ENCODE measurements around the gene HDC.

HDC gene

DNA sequence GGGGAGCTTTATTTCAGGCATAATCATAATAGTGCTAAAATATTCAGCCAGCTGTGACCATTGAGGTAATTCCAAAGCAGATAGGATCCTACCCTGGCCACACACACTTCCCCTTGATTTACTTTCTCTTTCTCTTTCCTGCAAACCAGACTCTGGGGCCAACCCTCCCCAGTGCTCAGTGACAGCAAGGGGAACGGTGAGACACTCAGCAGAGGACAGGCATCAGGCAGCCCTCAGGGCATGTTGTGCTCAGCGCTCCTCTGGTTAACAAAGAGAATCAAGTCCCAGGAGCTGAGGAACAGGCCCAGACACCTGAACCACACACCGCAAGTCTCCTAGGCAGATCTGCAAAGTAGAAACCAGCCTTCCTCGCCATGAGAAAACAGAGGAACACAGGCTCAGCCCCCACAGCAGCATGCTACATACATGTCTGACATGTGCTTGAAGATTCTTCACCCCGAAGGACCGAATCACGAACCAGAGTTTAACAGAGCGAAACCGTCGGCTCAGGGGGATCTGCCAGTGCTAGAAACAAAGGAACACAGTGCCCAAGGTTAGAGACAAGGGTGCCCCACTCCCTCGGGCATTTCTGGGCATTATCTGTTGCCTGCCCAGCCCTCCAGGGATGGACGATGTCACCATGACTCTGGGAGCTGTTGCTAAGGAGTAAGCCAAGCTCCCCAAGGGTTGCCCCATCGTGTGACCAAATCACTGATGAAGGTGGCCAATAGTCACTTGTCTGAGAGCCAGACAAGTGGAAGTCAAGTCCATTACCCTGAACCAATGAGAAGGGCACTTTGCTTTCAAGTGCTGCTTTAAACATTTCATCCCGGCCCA is 17.5 kb downstream of the HDC start:
- DNase-seq: peak; percentile 45 to 61
- TF ChIP-seq POLR2A (IDR thresholded peaks at IDR 0.05; ENCODE audit: low read length) (no peak), GATA1 (IDR thresholded peaks at IDR 0.05; ENCODE audit: low read depth, low read length) (no peak)

DNA sequence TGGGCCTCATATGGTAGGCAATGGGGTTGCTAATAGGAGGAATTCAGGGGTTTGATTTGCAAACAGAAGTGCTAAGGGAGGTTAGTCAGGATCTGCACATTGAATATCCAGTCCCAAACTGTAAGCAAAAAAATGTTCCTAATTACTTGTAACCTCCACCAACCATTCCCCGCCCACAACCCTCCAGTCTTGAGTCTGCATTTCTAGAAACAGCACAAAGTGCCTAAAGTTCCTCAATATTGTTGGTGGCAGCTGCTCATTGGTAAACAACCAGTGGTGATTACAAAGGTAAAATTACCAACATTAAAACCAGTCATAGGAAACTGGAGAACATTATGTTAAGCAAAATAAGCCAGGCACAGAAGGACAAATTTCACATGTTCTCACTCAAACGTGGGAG is 18.9 kb downstream of the HDC start:
- TF ChIP-seq GATA1 (IDR thresholded peaks at IDR 0.05; ENCODE audit: low read depth, low read length) (no peak), POLR2A (IDR thresholded peaks at IDR 0.05; ENCODE audit: low read length) (no peak)
- no peak for DNase-seq

DNA sequence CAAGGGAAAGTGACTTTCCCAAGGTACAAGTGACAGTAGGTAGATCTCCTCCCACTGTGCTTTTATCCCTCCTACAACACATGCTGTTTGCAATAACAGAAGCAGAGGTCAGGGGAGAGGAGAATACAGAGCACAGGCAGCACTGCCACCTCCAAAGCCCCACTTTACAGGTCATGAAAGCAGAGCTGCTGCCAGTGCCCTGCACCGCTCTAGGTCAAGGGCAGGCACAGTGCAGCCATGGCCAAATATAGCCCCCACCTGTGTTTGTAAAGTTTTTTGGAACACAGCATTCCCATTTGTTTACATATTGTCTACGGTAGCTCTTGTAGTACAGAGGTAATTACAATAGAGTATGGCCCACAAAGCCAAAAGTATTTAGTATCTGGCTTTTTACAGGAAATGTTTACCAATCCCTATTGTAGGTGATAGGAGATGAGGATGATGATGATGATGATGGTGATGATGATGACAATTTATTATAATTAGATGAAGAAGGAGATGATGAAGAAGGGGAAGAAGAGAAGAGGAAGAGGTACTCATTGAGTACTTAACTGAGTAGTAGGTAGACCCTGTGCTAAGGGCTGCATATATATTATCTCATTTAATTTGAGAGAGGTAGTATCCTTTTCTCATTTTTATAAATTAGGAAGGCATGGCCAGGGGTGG is 20.4 kb downstream of the HDC start:
- DNase-seq: no peak
- TF ChIP-seq POLR2A (IDR thresholded peaks at IDR 0.05; ENCODE audit: low read length): no peak
- no peak for TF ChIP-seq GATA1 (IDR thresholded peaks at IDR 0.05; ENCODE audit: low read depth, low read length)

GRCh38 chr15:50244153-50244552 is 21.4 kb downstream of the HDC start:
- DNase-seq: no peak
- TF ChIP-seq GATA1 (IDR thresholded peaks at IDR 0.05; ENCODE audit: low read depth, low read length): no peak
- TF ChIP-seq POLR2A (IDR thresholded peaks at IDR 0.05; ENCODE audit: low read length): no peak

DNA sequence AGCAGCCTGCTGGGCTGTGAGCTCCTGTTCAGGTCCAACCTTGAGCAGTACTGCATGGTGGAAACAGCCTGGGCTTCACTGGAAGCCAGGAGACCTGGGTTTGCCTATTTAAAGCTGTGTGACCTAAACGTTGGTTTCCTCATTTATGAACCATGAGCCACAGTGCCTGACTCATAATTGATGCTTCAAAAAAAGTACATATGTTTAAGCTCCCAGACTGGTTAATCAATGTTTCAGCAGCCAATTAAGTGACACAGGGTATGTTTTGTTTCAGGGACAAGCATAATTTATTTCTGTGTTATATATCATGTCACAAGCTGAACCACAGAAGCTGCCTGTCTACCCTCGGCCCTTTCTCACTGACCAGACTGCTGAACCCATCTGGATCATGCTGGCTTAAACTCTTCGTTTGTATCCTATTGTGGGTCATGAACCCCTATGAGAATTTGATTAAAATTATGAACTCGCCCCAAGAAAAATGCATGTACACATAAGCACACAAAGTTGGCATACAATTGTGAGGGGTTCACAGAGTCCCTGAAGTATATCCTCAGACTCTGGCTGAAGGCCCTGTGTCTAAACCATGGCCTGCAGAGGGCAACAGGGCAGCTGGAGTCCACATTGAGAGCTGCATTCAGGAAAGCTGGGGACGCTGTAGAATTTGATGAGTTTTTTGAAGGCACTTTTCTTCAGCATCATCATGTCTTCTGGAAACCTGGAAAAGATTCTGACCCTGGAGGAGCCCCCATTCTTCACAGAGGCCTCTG is 23.7 kb downstream of the HDC start:
- DNase-seq: peak in 1 of 2 experiments; percentile 16
- no peak for TF ChIP-seq GATA1 (IDR thresholded peaks at IDR 0.05; ENCODE audit: low read depth, low read length)
- no peak for TF ChIP-seq POLR2A (IDR thresholded peaks at IDR 0.05; ENCODE audit: low read length)

DNA sequence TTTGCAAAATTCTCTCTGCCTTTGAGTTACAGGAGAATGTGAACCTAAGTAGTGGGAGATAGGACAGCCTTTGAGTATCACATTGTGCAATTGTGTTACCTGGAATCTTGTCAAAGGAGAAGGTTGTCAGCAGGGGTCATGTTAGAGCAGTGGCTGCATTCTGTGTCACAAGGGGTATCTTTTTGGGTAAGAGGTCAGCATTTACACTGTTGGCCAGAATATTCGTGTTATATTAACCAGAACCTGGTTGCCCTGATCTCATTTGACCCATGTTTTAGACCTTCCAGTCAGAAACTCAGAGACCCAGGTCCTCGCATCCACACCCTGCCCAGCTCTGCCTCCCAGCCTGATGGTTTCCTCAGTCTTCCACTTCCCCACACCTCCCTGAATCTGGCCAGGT is 27.3 kb downstream of the HDC start:
- TF ChIP-seq GATA1 (IDR thresholded peaks at IDR 0.05; ENCODE audit: low read depth, low read length) (no peak), POLR2A (IDR thresholded peaks at IDR 0.05; ENCODE audit: low read length) (no peak)
- DNase-seq: no peak

- no peak for TF ChIP-seq POLR2A (IDR thresholded peaks at IDR 0.05; ENCODE audit: low read length)
- TF ChIP-seq GATA1 (IDR thresholded peaks at IDR 0.05; ENCODE audit: low read depth, low read length): no peak
- no peak for DNase-seq
These were observed 29.1 kb downstream of the HDC start for GRCh38 chr15:50236433-50236832.

- TF ChIP-seq GATA1 (IDR thresholded peaks at IDR 0.05; ENCODE audit: low read depth, low read length) (no peak), POLR2A (IDR thresholded peaks at IDR 0.05; ENCODE audit: low read length) (no peak)
- peak; percentile 5 to 18 for DNase-seq
These were observed 29.7 kb downstream of the HDC start for GRCh38 chr15:50235794-50236193.

- TF ChIP-seq POLR2A (IDR thresholded peaks at IDR 0.05; ENCODE audit: low read length): no peak
- DNase-seq: no peak
These were observed 30.8 kb downstream of the HDC start for GRCh38 chr15:50234764-50235163.

DNA sequence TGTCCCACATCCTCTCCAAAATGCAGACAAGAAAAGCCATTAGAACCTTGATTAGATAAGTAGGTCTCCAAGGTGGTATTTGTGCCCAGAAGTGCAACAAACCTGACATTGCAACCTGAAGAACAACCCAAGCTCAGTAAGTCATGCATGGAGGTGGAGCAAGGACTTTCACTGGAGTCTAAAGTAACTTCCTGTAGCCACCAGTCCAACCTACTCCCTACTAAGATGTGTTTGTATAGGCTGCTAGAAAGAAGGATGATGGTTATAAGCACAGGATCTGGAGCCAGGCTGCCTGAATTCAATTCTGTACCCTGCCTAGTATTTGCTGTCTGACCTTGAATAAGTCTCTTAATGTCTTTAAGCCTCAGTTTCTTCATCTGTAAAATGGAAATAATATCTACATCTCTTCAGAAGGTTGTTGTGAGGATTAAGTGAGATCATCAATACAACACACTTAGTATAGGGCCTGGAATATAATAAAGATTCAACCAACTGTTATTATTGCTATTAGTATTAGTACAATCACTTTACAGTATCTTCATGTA is 32.3 kb downstream of the HDC start:
- TF ChIP-seq POLR2A (IDR thresholded peaks at IDR 0.05; ENCODE audit: low read length) (no peak), GATA1 (IDR thresholded peaks at IDR 0.05; ENCODE audit: low read depth, low read length) (no peak)
- DNase-seq: no peak

- TF ChIP-seq GATA1 (IDR thresholded peaks at IDR 0.05; ENCODE audit: low read depth, low read length) (no peak), POLR2A (IDR thresholded peaks at IDR 0.05; ENCODE audit: low read length) (no peak)
- DNase-seq: no peak
These were observed 32.7 kb downstream of the HDC start for GRCh38 chr15:50232791-50233190.

- TF ChIP-seq GATA1 (IDR thresholded peaks at IDR 0.05; ENCODE audit: low read depth, low read length) (no peak), POLR2A (IDR thresholded peaks at IDR 0.05; ENCODE audit: low read length) (no peak)
- no peak for DNase-seq
These were observed 33.8 kb downstream of the HDC start for GRCh38 chr15:50231761-50232160.

GRCh38 chr15:50229336-50229735 is 36.2 kb downstream of the HDC start:
- DNase-seq: no peak
- TF ChIP-seq POLR2A (IDR thresholded peaks at IDR 0.05; ENCODE audit: low read length): no peak
- no peak for TF ChIP-seq GATA1 (IDR thresholded peaks at IDR 0.05; ENCODE audit: low read depth, low read length)

DNA sequence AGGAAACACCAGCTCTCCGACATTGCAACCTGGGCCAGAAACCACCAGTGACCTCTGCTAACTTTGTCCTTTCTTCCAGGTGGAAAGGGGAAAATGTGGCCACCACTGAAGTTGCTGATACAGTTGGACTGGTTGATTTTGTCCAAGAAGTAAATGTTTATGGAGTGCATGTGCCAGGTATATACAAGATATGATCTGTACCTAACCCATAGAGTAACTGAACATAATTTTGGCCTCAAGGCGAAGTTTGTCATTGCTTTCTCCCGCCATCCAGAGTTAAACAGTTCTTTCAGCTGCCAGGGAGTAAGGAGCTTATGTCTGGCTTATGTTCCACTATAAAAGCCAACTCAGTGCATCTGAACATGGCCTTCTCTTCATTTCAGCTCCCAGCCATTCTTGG is 36.7 kb downstream of the HDC start:
- no peak for DNase-seq
- no peak for TF ChIP-seq GATA1 (IDR thresholded peaks at IDR 0.05; ENCODE audit: low read depth, low read length)
- no peak for TF ChIP-seq POLR2A (IDR thresholded peaks at IDR 0.05; ENCODE audit: low read length)

Data from erythroblast (primary cell).